ENCODE results near the gene SHMT2.

GRCh38 chr12:57239587-57240065 is 10.1 kb downstream of the SHMT2 start:
- TF ChIP-seq POLR2A (IDR thresholded peaks at IDR 0.05) (no peak), CTCF (IDR thresholded peaks at IDR 0.05) (no peak)
